Measurements from ENCODE around the gene PPP1R26.
"Not testable (repeated sequence)": the region's sequence is repeated elsewhere in the genome, so short reads cannot be mapped to it uniquely, and the experiment has no call there.

The PPP1R26 gene, protein sequence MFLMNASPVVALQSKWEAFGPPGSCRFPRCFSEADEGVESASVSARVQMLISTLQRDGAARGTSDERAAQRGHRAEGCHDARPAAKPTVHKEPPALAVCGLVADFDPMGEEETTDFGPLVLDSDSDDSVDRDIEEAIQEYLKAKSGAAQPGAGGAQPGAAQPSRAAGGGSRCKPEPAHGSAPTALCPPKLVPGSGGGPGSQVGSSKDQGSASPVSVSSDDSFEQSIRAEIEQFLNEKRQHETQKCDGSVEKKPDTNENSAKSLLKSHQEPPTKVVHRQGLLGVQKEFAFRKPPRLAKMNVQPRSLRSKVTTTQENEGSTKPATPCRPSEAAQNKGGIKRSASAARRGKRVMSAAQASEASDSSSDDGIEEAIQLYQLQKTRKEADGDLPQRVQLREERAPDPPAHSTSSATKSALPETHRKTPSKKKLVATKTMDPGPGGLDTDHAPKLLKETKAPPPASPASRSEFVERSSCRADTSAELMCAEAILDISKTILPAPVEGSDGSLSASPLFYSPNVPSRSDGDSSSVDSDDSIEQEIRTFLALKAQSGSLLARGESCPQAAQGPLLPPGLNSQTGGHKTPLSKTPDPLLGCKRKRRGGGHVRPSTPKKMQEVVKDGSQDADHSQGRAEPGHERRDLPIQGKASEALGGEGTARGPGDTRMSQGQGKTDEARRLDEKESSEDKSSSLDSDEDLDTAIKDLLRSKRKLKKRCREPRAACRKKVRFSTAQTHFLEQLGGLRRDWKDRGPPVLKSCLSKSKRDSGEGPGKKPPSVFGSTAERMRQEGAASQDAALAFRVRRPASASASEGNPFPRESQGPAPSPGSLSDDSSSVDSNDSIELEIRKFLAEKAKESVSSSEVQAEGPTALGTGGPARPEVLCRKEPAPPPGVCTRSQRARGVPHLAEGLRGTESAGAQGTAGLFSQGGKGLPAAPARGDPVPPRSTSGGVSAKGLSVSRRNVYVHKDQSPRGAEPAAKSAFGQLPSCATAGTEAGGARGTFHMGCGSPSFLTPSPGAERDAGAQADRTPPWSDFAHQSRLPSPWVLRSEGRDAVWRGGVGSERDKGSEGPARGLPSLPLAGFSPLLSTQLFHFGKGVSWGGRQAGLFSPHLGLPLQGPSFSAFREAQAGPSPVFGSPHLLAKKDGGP (N-terminal part only)

DNA sequence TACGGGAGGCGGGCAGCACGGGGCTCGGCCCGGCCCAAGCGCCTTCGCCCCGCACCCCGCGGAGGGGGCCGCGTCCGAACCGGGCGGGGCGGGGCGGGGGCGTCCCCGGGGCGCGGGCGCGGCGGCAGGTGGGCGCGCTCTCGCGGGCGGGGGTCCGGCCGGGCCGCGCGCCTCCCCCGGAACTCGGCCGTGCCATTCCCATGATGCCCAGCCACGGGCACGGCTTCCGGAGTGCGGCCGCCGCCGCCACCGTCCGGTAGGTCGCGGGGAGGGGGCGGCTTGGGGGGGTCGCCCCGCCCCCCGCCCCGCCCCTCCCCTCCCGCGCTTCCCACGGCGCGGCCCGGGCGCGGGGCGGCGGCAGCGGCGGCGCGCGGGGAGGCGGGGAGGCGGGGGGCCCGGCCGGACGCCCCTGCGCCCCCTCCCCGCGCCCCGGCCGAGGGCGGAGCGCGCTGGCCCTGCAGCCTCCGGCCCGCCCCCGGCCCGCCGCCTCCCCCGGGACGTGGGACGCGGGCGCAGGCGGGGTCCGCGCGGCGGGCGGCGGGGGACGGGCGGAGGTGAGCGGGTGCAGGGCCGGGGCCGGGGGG, at the start of gene PPP1R26:
Gene PPP1R26, plus strand, starts transcription at position 314 of the 584 bp plus-strand sequence. CDS start 4,729 bp downstream, outside the sequence.
- DNase-seq (ENCODE audit: low read depth): no peak

DNA sequence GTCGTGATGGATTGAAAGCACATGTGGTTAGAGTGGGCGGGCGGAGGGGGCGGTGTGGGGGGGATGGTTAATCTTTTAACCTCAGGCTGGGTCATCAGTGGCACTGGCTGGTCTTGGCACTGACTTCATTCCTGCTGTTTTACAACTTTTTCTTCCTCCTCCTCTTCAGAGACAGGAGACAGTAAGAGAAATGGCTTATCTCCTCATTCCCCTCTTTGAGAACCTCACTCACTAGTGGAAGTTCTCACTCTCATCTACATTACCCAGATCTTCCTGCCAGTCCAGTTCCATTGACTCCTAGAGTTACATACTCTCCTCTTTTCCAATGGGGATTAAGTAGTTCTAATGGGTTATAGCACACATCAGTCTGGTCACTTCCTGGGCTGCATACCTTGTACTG, 42.3 kb upstream of the PPP1R26 start:
- no peak for DNase-seq (ENCODE audit: low read depth)

DNA sequence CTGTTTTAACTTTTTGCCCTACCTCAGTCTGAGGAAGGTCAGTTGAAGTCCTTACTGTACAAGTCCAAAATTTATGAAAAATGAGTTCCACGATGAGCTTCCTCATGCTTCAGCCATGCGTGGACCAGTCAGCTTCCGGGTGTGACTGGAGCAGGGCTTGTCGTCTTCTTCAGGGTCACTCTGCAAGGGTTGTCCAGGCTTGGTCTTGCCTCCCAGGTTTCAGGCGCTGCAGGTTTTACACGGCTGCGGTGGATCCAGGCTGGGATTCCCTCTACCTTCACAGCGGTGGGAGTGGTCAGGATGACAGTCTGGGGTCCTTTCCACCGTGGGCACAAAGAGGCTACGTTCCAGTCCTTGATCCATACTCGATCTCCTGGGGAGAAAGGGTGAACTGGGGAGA, 41.9 kb upstream of the PPP1R26 start:
- DNase-seq (ENCODE audit: low read depth): not testable (repeated sequence)

DNA sequence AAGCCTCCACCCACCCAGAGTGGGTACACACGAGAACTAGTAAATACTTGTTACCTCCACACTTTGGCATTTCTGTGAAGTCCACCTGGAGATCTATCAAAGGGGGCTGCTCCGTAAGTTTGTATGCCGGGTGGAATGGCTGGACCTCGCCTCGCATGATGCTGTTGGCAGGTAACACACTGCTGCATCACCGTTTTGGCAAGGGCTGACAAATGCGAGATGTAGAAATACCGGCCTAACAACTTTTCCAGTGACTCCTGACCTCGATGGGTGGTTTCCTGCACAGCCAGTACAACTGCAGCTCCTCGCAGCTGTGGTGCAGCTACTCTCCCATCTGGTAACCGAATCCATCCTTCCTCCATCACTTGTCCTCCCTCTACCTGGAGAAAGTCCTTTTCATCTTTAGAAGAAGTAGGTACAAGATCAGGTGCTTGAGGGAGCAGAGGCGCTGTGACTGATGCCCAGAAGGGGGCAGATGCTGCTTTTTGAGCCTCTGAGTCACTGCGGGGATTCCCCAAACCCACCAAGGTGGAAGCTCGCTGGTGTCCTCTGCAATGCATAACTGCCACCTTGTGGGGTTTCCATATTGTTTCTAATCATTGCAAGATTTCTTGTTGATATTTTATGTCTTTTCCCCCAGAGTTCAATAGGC, 40.9 kb upstream of the PPP1R26 start:
- DNase-seq (ENCODE audit: low read depth): not testable (repeated sequence)

- not testable (repeated sequence) for DNase-seq (ENCODE audit: low read depth)
These were observed 40.1 kb upstream of the PPP1R26 start for GRCh38 chr9:135439514-135439913.

DNA sequence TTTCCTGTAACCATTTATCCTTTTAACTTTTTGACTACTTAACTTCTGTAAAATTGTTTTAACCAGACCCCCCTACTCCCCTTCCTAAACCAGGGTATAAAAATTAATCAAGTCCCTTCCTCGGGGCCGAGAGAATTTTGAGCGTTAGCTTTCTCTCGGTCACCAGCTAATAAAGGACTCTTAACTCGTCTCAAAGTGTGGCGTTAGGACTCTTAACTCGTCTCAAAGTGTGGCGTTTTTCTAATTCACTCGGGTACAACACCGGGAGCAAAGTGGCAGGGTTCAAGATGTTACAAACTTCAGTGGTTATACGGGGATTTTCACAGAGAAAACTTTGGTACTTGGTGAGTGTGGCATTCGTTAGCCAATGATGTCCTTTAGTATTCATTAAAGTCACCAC, 39.7 kb upstream of the PPP1R26 start:
- no peak for DNase-seq (ENCODE audit: low read depth)

GRCh38 chr9:135440620-135441019, 39.0 kb upstream of the PPP1R26 start:
- no peak for DNase-seq (ENCODE audit: low read depth)

GRCh38 chr9:135441105-135442071, 38.2 kb upstream of the PPP1R26 start:
- DNase-seq (ENCODE audit: low read depth): not testable (repeated sequence)

- DNase-seq (ENCODE audit: low read depth): no peak
These were observed 37.5 kb upstream of the PPP1R26 start for GRCh38 chr9:135442075-135442474.

GRCh38 chr9:135443797-135444425, 35.7 kb upstream of the PPP1R26 start:
- DNase-seq (ENCODE audit: low read depth): no peak

DNA sequence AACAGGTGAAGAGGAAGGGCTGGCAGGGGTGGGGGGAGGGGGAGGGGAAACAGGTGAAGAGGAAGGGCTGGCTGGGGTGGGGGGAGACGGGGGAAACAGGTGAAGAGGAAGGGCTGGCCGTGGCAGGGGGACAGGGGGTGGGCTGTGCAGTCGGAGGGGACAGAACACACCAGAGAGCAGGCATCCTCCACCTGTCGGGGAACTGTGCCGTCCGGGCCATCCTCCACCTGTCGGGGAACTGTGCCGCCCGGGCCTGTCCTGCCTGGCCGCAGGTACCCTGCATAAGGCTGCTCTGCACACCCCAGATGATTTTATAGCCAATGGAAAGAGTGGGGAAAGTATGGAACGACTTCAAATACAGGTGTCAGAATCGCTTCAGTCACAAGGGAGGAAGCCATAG, 32.5 kb upstream of the PPP1R26 start:
- no peak for DNase-seq (ENCODE audit: low read depth)

DNA sequence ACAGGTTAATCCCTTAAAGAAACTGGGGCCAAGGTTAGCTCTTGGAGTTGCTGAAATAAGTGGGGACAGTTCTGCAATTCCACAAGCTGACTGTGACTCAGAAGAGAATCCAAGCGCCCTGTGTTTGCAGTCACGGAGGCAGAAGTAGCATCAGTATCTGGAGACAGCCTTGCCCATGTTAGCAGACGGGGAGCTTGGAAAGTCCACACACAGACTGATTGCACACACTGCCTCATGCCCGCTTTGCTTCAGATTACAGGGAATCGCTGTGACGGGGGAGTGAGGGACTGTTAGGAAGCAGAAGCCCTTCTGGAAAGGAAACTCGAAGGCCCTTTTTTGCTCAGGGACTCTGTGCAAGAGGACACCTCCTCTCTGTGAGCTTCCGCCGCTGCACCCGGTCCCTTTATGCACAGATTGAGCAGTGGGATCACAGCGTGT, 30.9 kb upstream of the PPP1R26 start:
- no peak for DNase-seq (ENCODE audit: low read depth)

- DNase-seq (ENCODE audit: low read depth): not testable (repeated sequence)
These were observed 30.1 kb upstream of the PPP1R26 start for GRCh38 chr9:135449532-135449931.

- no peak for DNase-seq (ENCODE audit: low read depth)
These were observed 28.6 kb upstream of the PPP1R26 start for GRCh38 chr9:135450956-135451355.

DNA sequence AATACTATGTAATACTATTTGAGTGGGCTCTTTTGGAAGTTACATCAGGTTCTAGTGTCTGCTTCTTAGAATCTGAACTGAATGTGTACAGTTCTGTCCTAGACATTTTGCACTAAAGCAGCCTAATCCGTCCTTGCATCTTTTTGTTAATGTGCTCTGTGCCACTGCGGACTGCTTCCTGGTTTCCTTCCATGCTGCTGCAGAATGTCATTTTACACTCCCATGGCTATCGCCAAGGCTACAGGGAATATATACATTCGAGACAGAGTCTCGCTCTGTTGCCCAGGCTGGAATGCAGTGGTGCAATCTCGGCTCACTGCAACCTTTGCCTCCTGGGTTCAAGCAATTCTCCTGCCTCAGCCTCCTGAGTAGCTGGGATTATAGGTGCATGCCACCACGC, 27.7 kb upstream of the PPP1R26 start:
- not testable (repeated sequence) for DNase-seq (ENCODE audit: low read depth)

DNA sequence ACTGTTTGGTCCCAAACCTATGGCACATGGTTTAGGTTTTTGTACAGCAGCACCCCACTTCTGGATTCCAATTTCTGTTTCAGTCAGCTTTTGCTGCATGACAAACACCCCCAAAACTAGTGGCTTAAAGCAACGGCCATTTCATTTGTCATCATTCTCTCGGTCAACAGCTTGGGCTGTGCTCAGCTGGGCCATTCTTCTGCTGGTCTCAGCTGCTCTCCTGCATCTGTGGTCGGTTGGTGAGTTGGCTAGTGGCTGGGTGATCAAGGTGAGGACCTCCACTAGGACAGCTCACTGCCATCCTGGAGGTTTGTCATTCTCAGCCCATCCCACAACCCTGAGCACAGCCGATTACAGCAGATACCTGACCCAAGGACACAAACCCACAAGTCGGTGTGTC, 24.8 kb upstream of the PPP1R26 start:
- no peak for DNase-seq (ENCODE audit: low read depth)

GRCh38 chr9:135455401-135456030, 24.1 kb upstream of the PPP1R26 start:
- DNase-seq (ENCODE audit: low read depth): no peak

DNA sequence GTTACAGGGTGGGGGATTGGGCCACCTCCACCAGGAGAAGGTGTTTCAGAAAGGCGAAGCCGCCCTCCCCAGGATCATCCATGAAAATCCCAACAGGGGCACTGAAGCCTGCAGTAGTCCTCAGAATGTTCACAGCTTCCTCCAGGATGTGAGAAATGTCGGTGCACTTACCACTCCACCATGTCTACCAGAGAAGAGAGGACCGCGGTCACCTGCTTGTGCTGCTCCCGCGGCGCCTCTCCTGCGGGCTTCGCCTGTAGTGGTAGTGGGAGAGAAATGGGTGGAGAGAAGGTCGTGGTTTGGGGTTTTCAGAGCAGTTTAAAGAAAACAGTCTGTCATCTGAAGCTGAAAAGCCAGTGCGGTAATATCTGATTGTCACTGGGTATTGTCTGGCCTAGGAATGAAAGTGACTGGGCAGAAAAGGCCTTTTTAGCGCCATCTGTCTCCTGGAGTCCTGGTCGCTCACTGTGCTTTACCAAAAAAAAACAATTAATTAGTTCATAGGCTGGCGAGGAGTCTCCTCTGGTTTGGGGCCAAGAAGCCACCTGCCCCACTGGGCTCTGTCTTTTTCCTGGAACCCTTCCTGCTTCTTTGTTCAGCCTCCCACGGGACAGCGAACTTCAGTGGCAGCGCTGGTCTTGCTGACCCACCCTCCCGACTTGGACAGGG, 23.0 kb upstream of the PPP1R26 start:
- DNase-seq (ENCODE audit: low read depth): no peak

GRCh38 chr9:135458478-135458877, 21.1 kb upstream of the PPP1R26 start:
- not testable (repeated sequence) for DNase-seq (ENCODE audit: low read depth)
